HG03342 (cell line): ENCODE results near the gene HCST.

ENCODE experiments used
- ATAC-seq: cut with Tn5 transposase; IDR thresholded peaks from one replicate; pipeline ENCODE4 v1.9.1; 2021; ENCODE audit warnings: mild to moderate bottlenecking, moderate library complexity; ENCODE audit not compliant: unreplicated experiment

The HCST gene

GRCh38 chr19:35935911-35936737 lies 33.8 kb downstream of the HCST start, which contains the start of gene LRFN3:
TSS of gene LRFN3 (plus strand) at chr19:35936374. CDS start at chr19:35939426, 3,052 bp downstream.
- ATAC-seq: no peak

DNA sequence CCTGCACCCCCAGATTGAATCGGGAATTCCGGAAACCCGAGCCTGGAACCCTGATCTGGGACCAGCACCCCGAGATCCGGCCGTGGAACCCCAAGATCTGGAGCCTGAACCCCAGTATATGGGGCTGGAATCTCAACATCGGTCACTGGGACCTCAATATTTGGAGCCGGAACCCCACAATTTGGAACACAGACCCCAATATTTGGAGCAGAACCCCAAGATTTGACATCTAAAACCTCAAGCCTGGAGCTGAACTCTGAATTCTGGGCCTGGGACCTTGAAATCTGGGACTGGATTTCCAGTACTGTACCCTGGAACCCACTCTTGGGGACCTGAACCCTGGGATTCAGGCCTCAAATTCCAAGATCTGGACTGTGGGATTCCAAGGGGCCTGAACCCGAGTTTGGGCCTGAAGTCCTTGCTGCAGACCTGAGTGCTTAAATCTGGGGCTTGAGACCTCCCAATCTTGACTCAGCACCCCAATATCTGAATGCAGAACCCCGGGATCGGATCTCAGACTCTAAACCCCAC lies 34.5 kb downstream of the HCST start:
- no peak for ATAC-seq

DNA sequence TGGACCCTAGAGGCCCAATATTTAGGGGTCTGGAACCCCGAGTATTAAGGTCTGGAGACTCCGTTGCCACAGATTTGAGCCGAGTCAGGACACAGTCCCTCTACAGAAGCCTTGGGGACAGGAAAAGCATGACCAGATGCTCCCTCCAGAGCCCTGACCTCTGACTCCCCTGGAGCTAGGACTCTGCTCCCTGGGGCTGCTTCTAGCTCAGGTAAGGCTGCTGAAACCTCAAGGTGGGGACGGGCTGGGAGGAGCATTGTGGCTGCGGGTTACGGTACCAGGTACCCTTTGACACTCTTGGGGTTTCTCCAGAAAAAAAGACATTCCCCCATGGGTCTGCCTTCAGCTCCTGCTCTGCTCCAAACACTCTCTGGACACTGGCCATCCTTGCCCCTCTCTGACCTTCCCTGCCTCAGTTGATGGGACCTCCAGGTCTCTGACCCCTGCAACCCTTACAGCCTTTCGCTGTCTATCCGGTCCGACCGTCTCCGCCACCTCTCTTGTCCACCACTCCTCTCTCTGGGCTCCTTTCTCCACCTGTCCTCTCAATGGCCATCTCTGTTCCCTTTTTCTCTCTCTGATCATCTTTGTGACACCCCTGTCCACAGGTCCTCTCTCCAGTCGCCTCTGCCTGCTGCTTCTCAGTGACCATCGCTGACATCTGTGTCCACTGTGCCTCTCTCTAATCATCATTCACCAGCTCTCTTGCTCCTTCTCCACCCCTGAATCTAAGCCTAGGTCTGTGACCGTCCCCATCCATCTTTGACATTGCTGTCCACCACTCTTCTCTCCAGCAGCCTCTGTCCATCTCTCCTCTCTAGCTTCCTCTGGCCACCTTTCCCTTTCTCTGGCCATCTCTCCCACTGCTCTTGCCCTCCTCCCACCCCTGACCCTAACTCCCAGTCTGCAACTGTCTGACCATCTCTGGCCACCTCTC lies 35.3 kb downstream of the HCST start:
- ATAC-seq: no peak

GRCh38 chr19:35938282-35939224 lies 36.2 kb downstream of the HCST start:
- no peak for ATAC-seq

DNA sequence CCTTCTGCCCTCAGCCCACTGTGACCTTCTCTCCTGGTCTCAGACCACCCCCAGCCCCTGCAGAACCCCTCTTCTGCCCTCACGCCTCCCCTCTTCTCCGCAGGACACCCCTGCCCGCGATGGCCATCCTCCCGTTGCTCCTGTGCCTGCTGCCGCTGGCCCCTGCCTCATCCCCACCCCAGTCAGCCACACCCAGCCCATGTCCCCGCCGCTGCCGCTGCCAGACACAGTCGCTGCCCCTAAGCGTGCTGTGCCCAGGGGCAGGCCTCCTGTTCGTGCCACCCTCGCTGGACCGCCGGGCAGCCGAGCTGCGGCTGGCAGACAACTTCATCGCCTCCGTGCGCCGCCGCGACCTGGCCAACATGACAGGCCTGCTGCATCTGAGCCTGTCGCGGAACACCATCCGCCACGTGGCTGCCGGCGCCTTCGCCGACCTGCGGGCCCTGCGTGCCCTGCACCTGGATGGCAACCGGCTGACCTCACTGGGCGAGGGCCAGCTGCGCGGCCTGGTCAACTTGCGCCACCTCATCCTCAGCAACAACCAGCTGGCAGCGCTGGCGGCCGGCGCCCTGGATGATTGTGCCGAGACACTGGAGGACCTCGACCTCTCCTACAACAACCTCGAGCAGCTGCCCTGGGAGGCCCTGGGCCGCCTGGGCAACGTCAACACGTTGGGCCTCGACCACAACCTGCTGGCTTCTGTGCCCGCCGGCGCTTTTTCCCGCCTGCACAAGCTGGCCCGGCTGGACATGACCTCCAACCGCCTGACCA lies 37.2 kb downstream of the HCST start:
- ATAC-seq: no peak

- no peak for ATAC-seq
Observed at GRCh38 chr19:35940078-35940775, 37.9 kb downstream of the HCST start.

- no peak for ATAC-seq
Observed at GRCh38 chr19:35940839-35941238, 38.5 kb downstream of the HCST start.

- ATAC-seq: no peak
Observed at GRCh38 chr19:35942235-35942634, 39.9 kb downstream of the HCST start.

- ATAC-seq: no peak
Observed at GRCh38 chr19:35943321-35944301, 41.3 kb downstream of the HCST start.

DNA sequence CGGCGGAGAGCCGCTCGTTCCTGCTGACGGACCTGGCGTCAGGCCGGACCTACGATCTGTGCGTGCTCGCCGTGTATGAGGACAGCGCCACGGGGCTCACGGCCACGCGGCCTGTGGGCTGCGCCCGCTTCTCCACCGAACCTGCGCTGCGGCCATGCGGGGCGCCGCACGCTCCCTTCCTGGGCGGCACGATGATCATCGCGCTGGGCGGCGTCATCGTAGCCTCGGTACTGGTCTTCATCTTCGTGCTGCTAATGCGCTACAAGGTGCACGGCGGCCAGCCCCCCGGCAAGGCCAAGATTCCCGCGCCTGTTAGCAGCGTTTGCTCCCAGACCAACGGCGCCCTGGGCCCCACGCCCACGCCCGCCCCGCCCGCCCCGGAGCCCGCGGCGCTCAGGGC lies 42.2 kb downstream of the HCST start:
- no peak for ATAC-seq

DNA sequence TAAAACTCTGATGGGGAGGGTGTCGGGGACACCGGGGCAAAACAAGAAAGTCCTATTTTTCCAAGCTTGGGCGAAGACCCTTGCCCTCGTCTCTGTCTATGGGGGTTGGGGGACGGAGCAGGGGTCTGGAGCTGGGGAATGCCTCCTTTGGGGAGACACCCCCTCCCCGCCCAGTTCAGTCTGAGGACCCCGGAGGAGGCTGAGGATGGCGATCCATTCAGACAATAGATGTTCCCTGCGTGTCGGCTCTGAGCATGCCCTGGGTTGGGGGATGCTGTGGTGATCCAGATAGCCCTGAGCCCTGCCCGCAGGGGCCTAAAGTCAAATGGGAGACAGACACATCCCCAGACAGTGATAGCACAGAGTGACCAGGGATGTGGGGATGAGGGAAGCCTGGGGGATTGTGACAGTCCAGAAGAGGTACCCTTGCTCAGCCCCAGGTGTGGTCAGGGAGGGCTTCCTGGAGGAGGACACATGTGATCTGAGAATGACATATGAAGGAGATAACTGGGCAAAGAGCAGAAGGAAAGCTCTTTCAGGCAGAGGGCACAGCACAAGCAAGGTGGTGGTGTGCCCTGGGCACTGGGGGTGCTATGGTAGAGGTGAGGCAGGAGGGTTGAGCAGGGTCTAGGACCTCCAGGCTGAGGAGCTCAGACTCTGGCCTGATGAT lies 42.9 kb downstream of the HCST start:
- no peak for ATAC-seq

- ATAC-seq: no peak
Observed at GRCh38 chr19:35946203-35946602, 43.9 kb downstream of the HCST start.

- ATAC-seq: no peak
Observed at GRCh38 chr19:35949131-35949530, 46.8 kb downstream of the HCST start.
